Suprapubic skin (tissue), 4 donors: ENCODE results near the gene RENBP. TPM values are rescaled to one million over a fixed set of nuclear protein-coding genes. Genes with fewer than 3 reads are reported as not detected.

Experiments
- DNase-seq, 2 donors: peaks; one replicate each; pipeline ENCODE4 v3.0.0-alpha.2; 2019; ENCODE audit warnings: low spot score in 2 of 2
- H3K27ac ChIP-seq: fragments of 200-600 bp; sonication (generic); one replicate; pipeline ENCODE4 v1.5.1; 2019
- H3K27me3 ChIP-seq: fragments of 200-600 bp; sonication (generic); one replicate; pipeline ENCODE4 v1.5.1; 2019
- H3K36me3 ChIP-seq: fragments of 200-600 bp; sonication (generic); one replicate; pipeline ENCODE4 v1.5.1; 2019
- H3K4me1 ChIP-seq: fragments of 200-600 bp; sonication (generic); one replicate; pipeline ENCODE4 v1.5.1; 2019
- H3K4me3 ChIP-seq: fragments of 200-600 bp; sonication (generic); one replicate; pipeline ENCODE4 v1.5.1; 2019; ENCODE audit warnings: mild to moderate bottlenecking
- H3K9me3 ChIP-seq: fragments of 200-600 bp; sonication (generic); one replicate; pipeline ENCODE4 v1.5.1; 2019
- EP300 ChIP-seq: sonication (generic); formaldehyde crosslinking; IDR thresholded peaks from one replicate; pipeline ENCODE4 v1.6.1; 2017; ENCODE audit warnings: antibody characterized with exemption
- POLR2A ChIP-seq, 2 donors: fragments of 450-650 bp; IDR thresholded peaks; one replicate each; pipeline ENCODE4 v1.6.1; 2017; ENCODE audit warnings: antibody characterized with exemption in 2 of 2, mild to moderate bottlenecking in 2 of 2, moderate library complexity in 2 of 2
- POLR2AphosphoS5 ChIP-seq, 3 donors: sonication (generic); formaldehyde crosslinking; IDR thresholded peaks; one replicate each; pipeline ENCODE4 v1.6.1; 2017; ENCODE audit warnings: antibody characterized with exemption in 3 of 3
- WGBS: methylation state at CpG from one replicate; pipeline ENCODE4 v1.1.5; 2018; 5-methylcytosine and 5-hydroxymethylcytosine counted together
- total RNA-seq, 4 donors: library from RNA; depleted of rRNA; stranded (reverse); fragments of >200 nt; gene quantifications; one replicate each; pipeline ENCODE4 v1.1.0, GENCODE V29; 2016
- TF ChIP-seq, protein P1 (sequence below), 2 donors: fragments of 200-600 bp in 1 of 2; fragments of 450-650 bp in 1 of 2; sonication (generic) in 1 of 2; IDR thresholded peaks; one replicate each; pipeline ENCODE4 v1.5.1; 2016 to 2019; ENCODE audit warnings: antibody characterized with exemption in 2 of 2, mild to moderate bottlenecking in 1 of 2, moderate library complexity in 1 of 2

The RENBP gene
- total RNA-seq, 4 donors from 2014 or later, result 1.7 to 9.9 (median 4.6) TPM

DNA sequence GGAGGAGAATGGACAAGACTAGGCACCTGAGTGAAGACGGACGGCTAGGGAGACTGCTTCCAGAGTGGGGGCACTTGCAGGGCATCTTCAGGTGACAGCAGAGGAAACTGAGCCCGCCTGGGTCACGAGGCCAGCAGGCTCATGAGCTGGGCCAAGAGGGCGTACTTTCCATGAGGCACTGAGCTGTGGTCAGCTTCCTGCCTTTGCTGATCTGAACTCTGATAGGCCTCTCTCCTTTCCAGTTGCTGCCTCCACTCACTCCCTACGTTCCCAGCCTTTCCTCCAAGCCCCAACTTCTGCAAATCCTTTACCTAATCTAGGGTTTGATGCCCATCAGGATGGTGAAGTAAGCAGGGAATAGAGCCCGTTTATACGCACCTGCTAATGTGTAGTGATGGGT is 57.1 kb downstream of the RENBP start:
- TF ChIP-seq EP300, result no peak
- Histone ChIP-seq H3K27me3 (peaks cover 46% of the 10 kb centered on the region), H3K9me3 (no peaks in the 10 kb centered on the region), H3K4me3 (no peak overlapping the region), H3K36me3 (no peaks in the 10 kb centered on the region), H3K27ac (no peak overlapping the region), H3K4me1 (peaks cover 17% of the 10 kb centered on the region)
- no peak for DNase-seq
- 64% methylated on average over 8 of the region's 8 CpGs for WGBS

DNA sequence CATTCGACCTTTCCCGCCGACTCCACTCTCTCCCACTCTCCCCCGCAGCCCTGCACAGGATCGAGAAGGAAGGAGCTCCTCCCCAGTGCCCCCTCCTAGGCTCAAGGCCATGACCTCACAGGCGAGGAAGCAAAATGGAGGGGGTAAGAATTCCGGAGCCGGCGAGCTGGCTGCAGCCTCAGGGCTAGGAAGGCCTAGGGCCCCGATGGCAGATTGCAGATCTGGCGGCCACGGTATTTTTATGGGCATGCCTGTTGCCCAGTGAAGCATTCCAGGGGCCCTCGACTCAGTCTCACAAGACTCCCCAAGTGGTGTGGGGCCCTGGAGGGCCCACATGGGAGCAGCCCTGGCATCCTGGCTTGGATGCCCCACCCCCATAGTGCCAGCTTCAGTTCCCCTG is 57.5 kb downstream of the RENBP start:
- TF ChIP-seq POLR2AphosphoS5 (IDR thresholded peaks at IDR 0.05) (no peak), EP300 (no peak), POLR2A (IDR thresholded peaks at IDR 0.05) (no peak)
- TF ChIP-seq, protein P1, sequence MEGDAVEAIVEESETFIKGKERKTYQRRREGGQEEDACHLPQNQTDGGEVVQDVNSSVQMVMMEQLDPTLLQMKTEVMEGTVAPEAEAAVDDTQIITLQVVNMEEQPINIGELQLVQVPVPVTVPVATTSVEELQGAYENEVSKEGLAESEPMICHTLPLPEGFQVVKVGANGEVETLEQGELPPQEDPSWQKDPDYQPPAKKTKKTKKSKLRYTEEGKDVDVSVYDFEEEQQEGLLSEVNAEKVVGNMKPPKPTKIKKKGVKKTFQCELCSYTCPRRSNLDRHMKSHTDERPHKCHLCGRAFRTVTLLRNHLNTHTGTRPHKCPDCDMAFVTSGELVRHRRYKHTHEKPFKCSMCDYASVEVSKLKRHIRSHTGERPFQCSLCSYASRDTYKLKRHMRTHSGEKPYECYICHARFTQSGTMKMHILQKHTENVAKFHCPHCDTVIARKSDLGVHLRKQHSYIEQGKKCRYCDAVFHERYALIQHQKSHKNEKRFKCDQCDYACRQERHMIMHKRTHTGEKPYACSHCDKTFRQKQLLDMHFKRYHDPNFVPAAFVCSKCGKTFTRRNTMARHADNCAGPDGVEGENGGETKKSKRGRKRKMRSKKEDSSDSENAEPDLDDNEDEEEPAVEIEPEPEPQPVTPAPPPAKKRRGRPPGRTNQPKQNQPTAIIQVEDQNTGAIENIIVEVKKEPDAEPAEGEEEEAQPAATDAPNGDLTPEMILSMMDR (IDR thresholded peaks at IDR 0.05), result no peak
- peaks cover 17% of the 10 kb centered on the region for H3K4me1 ChIP-seq
- no peaks in the 10 kb centered on the region for H3K36me3 ChIP-seq
- peaks cover 49% of the 10 kb centered on the region for H3K27me3 ChIP-seq
- WGBS, result 56% methylated on average over 6 of the region's 13 CpGs
- no peak overlapping the region for H3K27ac ChIP-seq
- H3K4me3 ChIP-seq, result no peak overlapping the region
- no peak for DNase-seq
- no peaks in the 10 kb centered on the region for H3K9me3 ChIP-seq

DNA sequence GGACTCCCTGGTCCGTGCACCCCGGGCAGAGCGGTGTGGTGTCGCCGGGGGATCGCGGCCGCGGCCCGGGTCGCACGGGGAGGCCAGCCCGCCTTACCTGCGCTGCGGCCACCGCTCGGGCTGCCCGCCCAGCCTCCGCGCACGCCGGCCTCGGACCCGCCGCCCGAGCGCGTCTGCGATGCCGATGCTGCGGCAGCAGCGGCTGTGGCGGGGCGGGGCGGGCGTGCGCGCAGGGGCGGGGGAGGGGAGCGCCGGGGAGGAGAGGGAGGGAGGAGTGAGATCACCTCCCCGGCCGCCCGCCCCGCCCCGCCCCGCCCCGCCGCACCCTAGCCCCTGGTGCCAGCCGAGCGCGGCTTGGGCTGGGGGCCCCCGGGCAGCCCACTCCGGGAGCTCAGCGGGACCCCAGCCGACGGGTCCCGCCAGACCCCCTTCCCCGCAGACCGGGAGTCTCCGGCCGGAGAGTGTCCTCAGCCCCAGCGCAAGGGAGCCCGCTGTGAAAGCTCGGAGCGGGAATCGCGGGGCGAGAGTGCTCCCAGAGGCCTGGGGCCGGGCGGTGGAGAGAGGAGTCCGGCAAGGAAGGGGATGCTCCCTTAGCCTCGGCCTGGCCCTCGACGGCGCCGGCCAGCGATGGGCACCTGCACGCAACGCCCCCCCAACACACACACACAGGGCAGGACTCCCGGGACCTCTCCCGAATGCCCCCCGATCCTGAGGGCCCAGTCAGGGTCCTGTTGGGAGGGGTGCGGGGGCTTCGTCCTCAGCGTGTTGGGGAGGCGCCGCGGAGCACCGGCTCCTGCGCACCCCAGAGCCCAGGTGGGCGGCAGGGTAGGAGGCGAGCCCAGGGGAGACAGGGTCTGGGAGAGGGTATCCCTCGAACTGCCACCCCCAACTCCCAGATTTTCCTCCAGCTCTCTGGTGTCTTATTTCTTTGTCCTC is 58.2 kb downstream of the RENBP start, which contains the start of gene L1CAM:
Gene L1CAM (minus strand): TSS at position 206 of the 936 bp plus-strand sequence. CDS start 10,337 bp downstream, outside the sequence.
- no peak for TF ChIP-seq POLR2AphosphoS5 (IDR thresholded peaks at IDR 0.05)
- TF ChIP-seq, protein P1 (IDR thresholded peaks at IDR 0.05), result no peak
- TF ChIP-seq EP300, result no peak
- no peak for TF ChIP-seq POLR2A (IDR thresholded peaks at IDR 0.05)
- WGBS, result 29% methylated on average over 13 of the region's 94 CpGs
- Histone ChIP-seq H3K27me3 (peaks cover 56% of the 10 kb centered on the region), H3K27ac (no peak within 1 kb of the TSS), H3K9me3 (no peaks in the 10 kb centered on the region), H3K4me3 (peak within 1 kb of the TSS; percentile 34), H3K36me3 (no peaks in the 10 kb centered on the region), H3K4me1 (peaks cover 17% of the 10 kb centered on the region)
- no peak for DNase-seq

Other genes with a start within 250 kb of the RENBP start
- gene BCAP31, start 220.3 kb downstream of the RENBP start, total RNA-seq, result 100 to 1,000 TPM; 112 to 170 (median 167) TPM
- 1 to 10 TPM; 5.9 to 9.4 (median 7.4) TPM for gene ABCD1, start 219.8 kb downstream of the RENBP start, total RNA-seq
- 10 to 100 TPM; 13.5 to 23.9 (median 19.8) TPM for gene PLXNB3, start 180.4 kb downstream of the RENBP start, total RNA-seq
- 1 to 10 TPM in 2 of 4 donors, under 1 TPM in 2; 0.42 to 3.1 (median 1.2) TPM for gene SRPK3, start 163.6 kb downstream of the RENBP start, total RNA-seq
- 100 to 1,000 TPM in 1 of 4 donors, 10 to 100 TPM in 3; 58.1 to 105 (median 93.8) TPM for gene IDH3G, start 150.3 kb downstream of the RENBP start, total RNA-seq
- 100 to 1,000 TPM in 3 of 4 donors, 10 to 100 TPM in 1; 86.7 to 200 (median 150) TPM for gene SSR4, start 150.0 kb downstream of the RENBP start, total RNA-seq
- 1 to 10 TPM; 2.0 to 6.3 (median 3.0) TPM for gene PDZD4, start 114.1 kb downstream of the RENBP start, total RNA-seq
- 10 to 100 TPM in 1 of 4 donors, 1 to 10 TPM in 3; 4.1 to 10.4 (median 8.5) TPM for gene L1CAM, start 58.5 kb downstream of the RENBP start, total RNA-seq
- 1 to 10 TPM in 3 of 4 donors, under 1 TPM in 1; 0.78 to 2.4 (median 1.5) TPM for gene AVPR2, start 40.0 kb downstream of the RENBP start, total RNA-seq
- gene ARHGAP4, start 18.4 kb downstream of the RENBP start, total RNA-seq, result 10 to 100 TPM in 2 of 4 donors, 1 to 10 TPM in 2; 4.8 to 17.6 (median 9.6) TPM
- 10 to 100 TPM; 58.5 to 97.2 (median 73.0) TPM for gene NAA10, start 9.6 kb downstream of the RENBP start, total RNA-seq
- gene HCFC1, start 27.2 kb upstream of the RENBP start, total RNA-seq, result 10 to 100 TPM; 51.9 to 72.2 (median 55.3) TPM
- 10 to 100 TPM in 1 of 4 donors, 1 to 10 TPM in 3; 7.8 to 10.7 (median 8.6) TPM for gene TMEM187, start 28.1 kb upstream of the RENBP start, total RNA-seq
- gene IRAK1, start 75.3 kb upstream of the RENBP start, total RNA-seq, result 10 to 100 TPM; 51.3 to 61.5 (median 58.3) TPM
- 10 to 100 TPM; 19.7 to 76.0 (median 33.9) TPM for gene MECP2, start 153.1 kb upstream of the RENBP start, total RNA-seq
- not detected for gene OPN1LW, start 199.6 kb upstream of the RENBP start, total RNA-seq
- gene OPN1MW, start 238.0 kb upstream of the RENBP start, total RNA-seq, result not detected